ENCODE results near the gene SGMS1. TPM values are rescaled to one million over a fixed set of nuclear protein-coding genes. Genes with fewer than 3 reads are reported as not detected.

The SGMS1 gene
- polyA plus RNA-seq, 2 of the 4 experiments (the other 2 are of a cell fraction), result 22.7 to 28.2 TPM

DNA sequence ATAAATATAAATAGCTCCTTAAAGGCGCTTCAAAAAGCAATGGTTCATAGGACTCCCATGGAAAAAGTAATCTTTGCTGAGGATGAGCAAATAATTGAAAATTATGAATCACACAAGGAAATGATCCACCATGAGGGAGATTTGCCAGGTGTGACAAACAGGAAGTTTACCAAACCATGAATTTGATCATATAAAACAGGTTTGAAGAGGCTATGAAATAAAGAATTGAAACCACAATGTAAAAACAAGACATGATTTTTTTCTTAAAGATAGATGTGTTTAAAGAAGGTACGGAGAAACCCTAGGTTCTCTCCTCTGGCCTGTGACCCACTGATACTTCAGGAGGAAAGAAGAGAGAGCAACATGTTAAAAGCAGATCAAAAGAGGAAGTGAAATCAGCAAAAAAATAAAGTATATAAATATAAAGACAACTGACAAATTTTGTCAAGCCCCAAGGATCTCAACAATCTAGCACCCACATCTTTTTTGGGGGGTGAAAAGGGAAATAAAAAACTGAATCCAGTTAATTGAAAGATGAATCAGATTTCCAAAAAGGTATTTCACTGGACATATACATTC lies 261.1 kb downstream of the SGMS1 start:
- H3K27ac ChIP-seq, result no peak overlapping the region
- ChIA-PET POLR2A (no interaction called here), CTCF (no interaction called here)
- TF ChIP-seq CHD4 (IDR thresholded peaks at IDR 0.05; ENCODE audit: borderline replicate concordance), result no peak
- TF ChIP-seq, protein P1, sequence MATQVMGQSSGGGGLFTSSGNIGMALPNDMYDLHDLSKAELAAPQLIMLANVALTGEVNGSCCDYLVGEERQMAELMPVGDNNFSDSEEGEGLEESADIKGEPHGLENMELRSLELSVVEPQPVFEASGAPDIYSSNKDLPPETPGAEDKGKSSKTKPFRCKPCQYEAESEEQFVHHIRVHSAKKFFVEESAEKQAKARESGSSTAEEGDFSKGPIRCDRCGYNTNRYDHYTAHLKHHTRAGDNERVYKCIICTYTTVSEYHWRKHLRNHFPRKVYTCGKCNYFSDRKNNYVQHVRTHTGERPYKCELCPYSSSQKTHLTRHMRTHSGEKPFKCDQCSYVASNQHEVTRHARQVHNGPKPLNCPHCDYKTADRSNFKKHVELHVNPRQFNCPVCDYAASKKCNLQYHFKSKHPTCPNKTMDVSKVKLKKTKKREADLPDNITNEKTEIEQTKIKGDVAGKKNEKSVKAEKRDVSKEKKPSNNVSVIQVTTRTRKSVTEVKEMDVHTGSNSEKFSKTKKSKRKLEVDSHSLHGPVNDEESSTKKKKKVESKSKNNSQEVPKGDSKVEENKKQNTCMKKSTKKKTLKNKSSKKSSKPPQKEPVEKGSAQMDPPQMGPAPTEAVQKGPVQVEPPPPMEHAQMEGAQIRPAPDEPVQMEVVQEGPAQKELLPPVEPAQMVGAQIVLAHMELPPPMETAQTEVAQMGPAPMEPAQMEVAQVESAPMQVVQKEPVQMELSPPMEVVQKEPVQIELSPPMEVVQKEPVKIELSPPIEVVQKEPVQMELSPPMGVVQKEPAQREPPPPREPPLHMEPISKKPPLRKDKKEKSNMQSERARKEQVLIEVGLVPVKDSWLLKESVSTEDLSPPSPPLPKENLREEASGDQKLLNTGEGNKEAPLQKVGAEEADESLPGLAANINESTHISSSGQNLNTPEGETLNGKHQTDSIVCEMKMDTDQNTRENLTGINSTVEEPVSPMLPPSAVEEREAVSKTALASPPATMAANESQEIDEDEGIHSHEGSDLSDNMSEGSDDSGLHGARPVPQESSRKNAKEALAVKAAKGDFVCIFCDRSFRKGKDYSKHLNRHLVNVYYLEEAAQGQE (IDR thresholded peaks at IDR 0.05), result no peak
- TF ChIP-seq ZNF302 (CRISPR knock-in tag; IDR thresholded peaks at IDR 0.05), result no peak
- TF ChIP-seq, protein P2, sequence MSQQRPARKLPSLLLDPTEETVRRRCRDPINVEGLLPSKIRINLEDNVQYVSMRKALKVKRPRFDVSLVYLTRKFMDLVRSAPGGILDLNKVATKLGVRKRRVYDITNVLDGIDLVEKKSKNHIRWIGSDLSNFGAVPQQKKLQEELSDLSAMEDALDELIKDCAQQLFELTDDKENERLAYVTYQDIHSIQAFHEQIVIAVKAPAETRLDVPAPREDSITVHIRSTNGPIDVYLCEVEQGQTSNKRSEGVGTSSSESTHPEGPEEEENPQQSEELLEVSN (IDR thresholded peaks at IDR 0.05; ENCODE audit: borderline replicate concordance, low read depth), result no peak
- TF ChIP-seq RNF2 (IDR thresholded peaks at IDR 0.05; ENCODE audit: borderline replicate concordance, low read depth), result no peak
- no peak for TF ChIP-seq ESRRA (IDR thresholded peaks at IDR 0.05; ENCODE audit: borderline replicate concordance, low read length)
- TF ChIP-seq PHF8 (IDR thresholded peaks at IDR 0.05; ENCODE audit: borderline replicate concordance, low read depth), result no peak
- no peak for TF ChIP-seq HOXA7 (CRISPR knock-in tag; IDR thresholded peaks at IDR 0.05)
- no peak for TF ChIP-seq FOSL2 (IDR thresholded peaks at IDR 0.05)
- TF ChIP-seq FOSL2 (CRISPR knock-in tag; IDR thresholded peaks at IDR 0.05), result no peak
- no peak for TF ChIP-seq CEBPB (IDR thresholded peaks at IDR 0.05)
- TF ChIP-seq NFE2L2 (conservative IDR thresholded peaks at IDR 0.05; ENCODE audit: low read length), result no peak
- TF ChIP-seq EHMT2 (IDR thresholded peaks at IDR 0.05; ENCODE audit: low read depth), result no peak
- TF ChIP-seq RARB (CRISPR knock-in tag; IDR thresholded peaks at IDR 0.05), result no peak
- TF ChIP-seq HEYL (CRISPR knock-in tag; IDR thresholded peaks at IDR 0.05), result no peak
- no peak for TF ChIP-seq SMC3 (IDR thresholded peaks at IDR 0.05)
- TF ChIP-seq RFX5 (IDR thresholded peaks at IDR 0.05), result no peak
- TF ChIP-seq POLR2AphosphoS2 (conservative IDR thresholded peaks at IDR 0.05; ENCODE audit: low read length), result no peak
- FAIRE-seq (no peak), DNase-seq (ENCODE audit: low read depth in 1 of 2, low spot score in 1 of 2) (peak in 1 of 2 experiments; percentile 20), ATAC-seq (no peak)
- no peak overlapping the region for H3K4me3 ChIP-seq
- H3K9me3 ChIP-seq, result no peaks in the 10 kb centered on the region
- 88% methylated on average over 2 of the region's 2 CpGs for WGBS (ENCODE audit: missing lambda C conversion rate)
- H3K4me1 ChIP-seq, result peaks cover 14% of the 10 kb centered on the region; the same call in 2 of the 3 replicates
- H3K4me2 ChIP-seq, result no peak overlapping the region

DNA sequence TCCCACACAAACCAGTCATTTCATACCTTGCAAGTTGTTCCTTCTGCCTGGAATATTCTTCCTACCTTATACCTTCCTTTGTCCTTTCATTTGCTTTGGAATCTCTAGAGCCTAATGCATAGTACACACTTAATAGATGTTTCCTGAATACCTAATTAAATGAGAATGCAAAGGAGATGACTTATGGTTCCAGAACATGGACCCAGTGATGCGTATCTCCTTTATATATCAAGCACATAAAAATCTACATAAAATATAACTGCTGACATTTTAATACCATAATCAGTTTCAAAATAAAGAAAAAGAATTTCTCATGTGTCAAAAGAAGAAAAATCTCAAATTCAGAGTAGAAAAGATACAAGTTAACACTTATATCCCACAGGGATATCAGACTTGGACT lies 261.8 kb downstream of the SGMS1 start:
- H3K27ac ChIP-seq, result no peak overlapping the region
- ChIA-PET POLR2A (no interaction called here), CTCF (no interaction called here)
- no peaks in the 10 kb centered on the region for H3K9me3 ChIP-seq
- H3K4me1 ChIP-seq, result peaks cover 14% of the 10 kb centered on the region; the same call in 2 of the 3 replicates
- WGBS (ENCODE audit: missing lambda C conversion rate), result 95% methylated on average over 1 of the region's 1 CpG
- no peak overlapping the region for H3K4me3 ChIP-seq
- ATAC-seq (no peak), DNase-seq (ENCODE audit: low read depth in 1 of 2, low spot score in 1 of 2) (no peak), FAIRE-seq (no peak)
- no peak for TF ChIP-seq ZSCAN20 (CRISPR knock-in tag; IDR thresholded peaks at IDR 0.05)
- TF ChIP-seq, protein P3, sequence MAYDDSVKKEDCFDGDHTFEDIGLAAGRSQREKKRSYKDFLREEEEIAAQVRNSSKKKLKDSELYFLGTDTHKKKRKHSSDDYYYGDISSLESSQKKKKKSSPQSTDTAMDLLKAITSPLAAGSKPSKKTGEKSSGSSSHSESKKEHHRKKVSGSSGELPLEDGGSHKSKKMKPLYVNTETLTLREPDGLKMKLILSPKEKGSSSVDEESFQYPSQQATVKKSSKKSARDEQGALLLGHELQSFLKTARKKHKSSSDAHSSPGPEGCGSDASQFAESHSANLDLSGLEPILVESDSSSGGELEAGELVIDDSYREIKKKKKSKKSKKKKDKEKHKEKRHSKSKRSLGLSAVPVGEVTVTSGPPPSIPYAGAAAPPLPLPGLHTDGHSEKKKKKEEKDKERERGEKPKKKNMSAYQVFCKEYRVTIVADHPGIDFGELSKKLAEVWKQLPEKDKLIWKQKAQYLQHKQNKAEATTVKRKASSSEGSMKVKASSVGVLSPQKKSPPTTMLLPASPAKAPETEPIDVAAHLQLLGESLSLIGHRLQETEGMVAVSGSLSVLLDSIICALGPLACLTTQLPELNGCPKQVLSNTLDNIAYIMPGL (CRISPR knock-in tag; IDR thresholded peaks at IDR 0.05; ENCODE audit: borderline replicate concordance), result no peak
- no peak overlapping the region for H3K4me2 ChIP-seq

Measured in A549 (cell line).